ENCODE measurements around the gene KLK13. TPM values are rescaled to one million over a fixed set of nuclear protein-coding genes. Genes with fewer than 3 reads are reported as not detected.

KLK13 gene
- total and polyA plus RNA-seq, 2 experiments from 2014 or later: 0.52 TPM; not detected in 1

- WGBS (ENCODE audit: low lambda C conversion rate, missing lambda C conversion rate): 53% methylated on average over 16 of the region's 16 CpGs
Observed at GRCh38 chr19:51091895-51092873, 27.3 kb upstream of the KLK13 start.

GRCh38 chr19:51091126-51091525 lies 26.2 kb upstream of the KLK13 start:
- no peak for TF ChIP-seq CTCF (IDR thresholded peaks at IDR 0.05; ENCODE audit: poor library complexity)
- no peak for TF ChIP-seq EZH2phosphoT487 (IDR thresholded peaks at IDR 0.05; ENCODE audit: low read depth, severe bottlenecking, unreplicated experiment)
- TF ChIP-seq EZH2 (IDR thresholded peaks at IDR 0.05; ENCODE audit: borderline replicate concordance): no peak

More at GRCh38 chr19:51091895-51092873, 27.3 kb upstream of the KLK13 start:
- no peak overlapping the region for H2AFZ ChIP-seq
- H3K9me2 ChIP-seq (replicated peaks; ENCODE audit: insufficient read depth): no peaks in the 10 kb centered on the region
- no peak overlapping the region for H3K27ac ChIP-seq
- H3K9me3 ChIP-seq (ENCODE audit: low read depth): no peaks in the 10 kb centered on the region
- no peaks in the 10 kb centered on the region for H3K27me3 ChIP-seq
- no peak overlapping the region for H3K4me2 ChIP-seq
- no peaks in the 10 kb centered on the region for H4K20me1 ChIP-seq (ENCODE audit: insufficient read depth, poor library complexity, severe bottlenecking)
- H3K4me3 ChIP-seq: no peak overlapping the region
- H3K4me1 ChIP-seq (ENCODE audit: insufficient read depth): no peaks in the 10 kb centered on the region
- no peak for DNase-seq (ENCODE audit: low spot score)
- H3K36me3 ChIP-seq (replicated peaks; ENCODE audit: insufficient read depth, low read depth): no peaks in the 10 kb centered on the region
- H3K79me2 ChIP-seq: no peaks in the 10 kb centered on the region
- no peak for TF ChIP-seq EZH2phosphoT487 (IDR thresholded peaks at IDR 0.05; ENCODE audit: low read depth, severe bottlenecking, unreplicated experiment)
- no peak for TF ChIP-seq CTCF (IDR thresholded peaks at IDR 0.05; ENCODE audit: poor library complexity)

GRCh38 chr19:51090471-51090870 lies 25.6 kb upstream of the KLK13 start:
- Histone ChIP-seq H3K27me3 (no peaks in the 10 kb centered on the region), H3K9me2 (replicated peaks; ENCODE audit: insufficient read depth) (no peaks in the 10 kb centered on the region), H2AFZ (no peak overlapping the region), H4K20me1 (ENCODE audit: insufficient read depth, poor library complexity, severe bottlenecking) (no peaks in the 10 kb centered on the region), H3K36me3 (replicated peaks; ENCODE audit: insufficient read depth, low read depth) (no peaks in the 10 kb centered on the region), H3K9me3 (ENCODE audit: low read depth) (no peaks in the 10 kb centered on the region), H3K27ac (no peak overlapping the region), H3K4me1 (ENCODE audit: insufficient read depth) (no peaks in the 10 kb centered on the region), H3K4me3 (no peak overlapping the region), H3K79me2 (no peaks in the 10 kb centered on the region), H3K4me2 (no peak overlapping the region)
- no peak for DNase-seq (ENCODE audit: low spot score)
- 79% methylated on average over 8 of the region's 8 CpGs for WGBS (ENCODE audit: low lambda C conversion rate, missing lambda C conversion rate)
- TF ChIP-seq EZH2 (IDR thresholded peaks at IDR 0.05; ENCODE audit: borderline replicate concordance): no peak
- TF ChIP-seq EZH2phosphoT487 (IDR thresholded peaks at IDR 0.05; ENCODE audit: low read depth, severe bottlenecking, unreplicated experiment): no peak
- TF ChIP-seq CTCF (IDR thresholded peaks at IDR 0.05; ENCODE audit: poor library complexity): no peak

More at GRCh38 chr19:51091126-51091525, 26.2 kb upstream of the KLK13 start:
- no peaks in the 10 kb centered on the region for H3K4me1 ChIP-seq (ENCODE audit: insufficient read depth)
- no peak for DNase-seq (ENCODE audit: low spot score)
- H2AFZ ChIP-seq: no peak overlapping the region
- 89% methylated on average over 10 of the region's 10 CpGs for WGBS (ENCODE audit: low lambda C conversion rate, missing lambda C conversion rate)
- no peaks in the 10 kb centered on the region for H3K9me2 ChIP-seq (replicated peaks; ENCODE audit: insufficient read depth)
- no peaks in the 10 kb centered on the region for H3K79me2 ChIP-seq
- no peaks in the 10 kb centered on the region for H3K36me3 ChIP-seq (replicated peaks; ENCODE audit: insufficient read depth, low read depth)
- no peak overlapping the region for H3K4me2 ChIP-seq
- no peaks in the 10 kb centered on the region for H3K9me3 ChIP-seq (ENCODE audit: low read depth)
- H3K27me3 ChIP-seq: no peaks in the 10 kb centered on the region
- no peak overlapping the region for H3K4me3 ChIP-seq
- H4K20me1 ChIP-seq (ENCODE audit: insufficient read depth, poor library complexity, severe bottlenecking): no peaks in the 10 kb centered on the region
- H3K27ac ChIP-seq: no peak overlapping the region

Data from hepatocyte (in vitro differentiated cells).